SK-N-MC (cell line): ENCODE results near the gene SPTLC1.
"Not testable (repeated sequence)": the region's sequence is repeated elsewhere in the genome, so short reads cannot be mapped to it uniquely, and the experiment has no call there.

Source experiments
- DNase-seq: peaks from one replicate; pipeline ENCODE4 v3.0.0-alpha.2; 2011; ENCODE audit warnings: low read depth, low spot score
- H3K27ac ChIP-seq: fragments of 200-600 bp; sonication (generic); 2 replicates; pipeline ENCODE4 v1.5.1; 2016; ENCODE audit warnings: mixed run types
- H3K36me3 ChIP-seq: fragments of 200-600 bp; sonication (generic); 2 replicates; pipeline ENCODE4 v1.6.1; 2017; ENCODE audit warnings: antibody characterized with exemption, low read length, mixed read lengths; ENCODE audit not compliant: insufficient read depth
- H3K4me3 ChIP-seq: fragments of 200-600 bp; sonication (generic); 2 replicates; pipeline ENCODE4 v1.5.1; 2016
- H3K9ac ChIP-seq: fragments of 200-600 bp; sonication (generic); 2 replicates; pipeline ENCODE4 v1.8.0; 2017; ENCODE audit warnings: mixed run types, mixed read lengths; ENCODE audit not compliant: insufficient read length
- H3K9me3 ChIP-seq: fragments of 200-600 bp; sonication (generic); 2 replicates; pipeline ENCODE4 v1.6.1; 2017; ENCODE audit warnings: low read depth, mild to moderate bottlenecking, antibody characterized with exemption, low read length, moderate library complexity, mixed read lengths
- EZH2 ChIP-seq: fragments of 200-600 bp; sonication (generic); IDR thresholded peaks from one replicate; pipeline ENCODE4 v1.6.1; 2017; ENCODE audit warnings: antibody characterized with exemption
- FOXP2 ChIP-seq: optimal IDR thresholded peaks from 2 replicates; pipeline ENCODE3; 2011; ENCODE audit warnings: mild to moderate bottlenecking, moderate library complexity; ENCODE audit not compliant: insufficient read depth; ENCODE audit errors: extremely low read length, control extremely low read depth
- POLR2AphosphoS5 ChIP-seq: IDR thresholded peaks from 2 replicates; pipeline ENCODE4 v1.6.1; 2012; ENCODE audit warnings: mild to moderate bottlenecking, low read depth, low read length, borderline replicate concordance

SPTLC1 gene

GRCh38 chr9:92132501-92132900, 17.3 kb upstream of the SPTLC1 start:
- Histone ChIP-seq H3K36me3 (no peaks in the 10 kb centered on the region), H3K9ac (no peak overlapping the region), H3K27ac (no peak overlapping the region), H3K4me3 (no peak overlapping the region), H3K9me3 (no peaks in the 10 kb centered on the region)
- TF ChIP-seq FOXP2, result no peak
- TF ChIP-seq EZH2, result no peak
- TF ChIP-seq POLR2AphosphoS5, result no peak
- DNase-seq, result no peak

GRCh38 chr9:92122800-92123199, 7.6 kb upstream of the SPTLC1 start:
- Histone ChIP-seq H3K27ac (no peak overlapping the region), H3K36me3 (no peaks in the 10 kb centered on the region), H3K9me3 (no peaks in the 10 kb centered on the region), H3K4me3 (no peak overlapping the region), H3K9ac (no peak overlapping the region)
- TF ChIP-seq EZH2 (no peak), FOXP2 (no peak), POLR2AphosphoS5 (no peak)
- DNase-seq, result no peak

GRCh38 chr9:92122061-92122460, 6.8 kb upstream of the SPTLC1 start:
- H3K36me3 ChIP-seq, result no peaks in the 10 kb centered on the region
- TF ChIP-seq EZH2 (no peak), FOXP2 (no peak), POLR2AphosphoS5 (no peak)
- H3K9ac ChIP-seq, result no peak overlapping the region
- H3K4me3 ChIP-seq, result no peak overlapping the region
- DNase-seq, result no peak
- no peaks in the 10 kb centered on the region for H3K9me3 ChIP-seq
- H3K27ac ChIP-seq, result no peak overlapping the region

- Histone ChIP-seq H3K36me3 (no peaks in the 10 kb centered on the region), H3K27ac (no peak overlapping the region), H3K9ac (no peak overlapping the region), H3K9me3 (no peaks in the 10 kb centered on the region), H3K4me3 (no peak overlapping the region)
- no peak for DNase-seq
- TF ChIP-seq FOXP2 (no peak), EZH2 (no peak), POLR2AphosphoS5 (no peak)
These were observed 6.1 kb upstream of the SPTLC1 start for GRCh38 chr9:92121265-92121664.

GRCh38 chr9:92120138-92120537, 4.9 kb upstream of the SPTLC1 start:
- DNase-seq, result no peak
- Histone ChIP-seq H3K9me3 (no peaks in the 10 kb centered on the region), H3K4me3 (no peak overlapping the region), H3K9ac (no peak overlapping the region), H3K36me3 (no peaks in the 10 kb centered on the region), H3K27ac (no peak overlapping the region)
- TF ChIP-seq POLR2AphosphoS5 (no peak), EZH2 (no peak), FOXP2 (no peak)

- TF ChIP-seq FOXP2 (no peak), POLR2AphosphoS5 (no peak), EZH2 (no peak)
- H3K9ac ChIP-seq, result no peak overlapping the region
- no peaks in the 10 kb centered on the region for H3K9me3 ChIP-seq
- DNase-seq, result no peak
- H3K4me3 ChIP-seq, result no peak overlapping the region
- no peak overlapping the region for H3K27ac ChIP-seq
- H3K36me3 ChIP-seq, result no peaks in the 10 kb centered on the region
These were observed 4.4 kb upstream of the SPTLC1 start for GRCh38 chr9:92119586-92119985.

- DNase-seq, result no peak
- Histone ChIP-seq H3K27ac (no peak overlapping the region), H3K4me3 (no peak overlapping the region), H3K9ac (no peak overlapping the region), H3K9me3 (no peaks in the 10 kb centered on the region), H3K36me3 (peaks cover 25% of the 10 kb centered on the region)
- TF ChIP-seq FOXP2 (no peak), EZH2 (no peak), POLR2AphosphoS5 (no peak)
These were observed 7.1 kb downstream of the SPTLC1 start for GRCh38 chr9:92108122-92108521.

- not testable (repeated sequence) for H3K4me3 ChIP-seq, DNase-seq, H3K27ac ChIP-seq, H3K9ac ChIP-seq, H3K36me3 ChIP-seq, H3K9me3 ChIP-seq
These were observed 9.6 kb downstream of the SPTLC1 start for GRCh38 chr9:92105446-92106225.

GRCh38 chr9:92103601-92104000, 11.6 kb downstream of the SPTLC1 start:
- H3K9me3 ChIP-seq, result not testable (repeated sequence)

More at GRCh38 chr9:92103601-92104000, 11.6 kb downstream of the SPTLC1 start:
- H3K27ac ChIP-seq, H3K9ac ChIP-seq, DNase-seq, H3K4me3 ChIP-seq, H3K36me3 ChIP-seq: not testable (repeated sequence)
